IMR-90 (cell line): ENCODE results near the gene PRR33. TPM values are rescaled to one million over a fixed set of nuclear protein-coding genes. Genes with fewer than 3 reads are reported as not detected.

Experiments used
- ATAC-seq: fragments of 200-7000 bp; cut with Tn5 transposase; 2 replicates; pipeline ENCODE4 v1.9.1; 2020; ENCODE audit warnings: low read depth, mild to moderate bottlenecking, moderate library complexity
- BruUV-seq: library from RNA; stranded (reverse); fragments of 400-500 nt; replicated peaks from 2 replicates; lab custom pipeline; 2021; lab: Mats Ljungman, UMichigan
- CTCF ChIA-PET: fragments of 300-600 bp; formaldehyde crosslinking; extraction: SDS; loops from one replicate; lab custom pipeline; 2021; ENCODE audit warnings: antibody characterized with exemption; lab: Yijun Ruan, JAX
- POLR2A ChIA-PET: fragments of 300-600 bp; sonication (Branson Sonifier 250); formaldehyde crosslinking; loops from one replicate; lab custom pipeline; 2022; ENCODE audit warnings: antibody characterized with exemption; ENCODE audit not compliant: unreplicated experiment; lab: Charles Lee
- DNase-seq: peaks from one replicate; pipeline ENCODE4 v3.0.0; 2013
- H2AFZ ChIP-seq: replicated peaks from 2 replicates; pipeline ENCODE3; 2013; ENCODE audit warnings: low read length, mild to moderate bottlenecking; ENCODE audit not compliant: poor library complexity
- H2AK5ac ChIP-seq: 2 replicates; pipeline ENCODE4 v1.6.1; 2013; ENCODE audit warnings: low read depth, low read length, inconsistent platforms
- H2AK9ac ChIP-seq: replicated peaks from 2 replicates; pipeline ENCODE3; 2013; ENCODE audit warnings: mild to moderate bottlenecking, low read depth, low read length, moderate library complexity; ENCODE audit not compliant: poor library complexity
- H2BK120ac ChIP-seq: 2 replicates; pipeline ENCODE4 v1.6.1; 2013; ENCODE audit warnings: low read depth, low read length, inconsistent platforms
- H2BK15ac ChIP-seq: 3 replicates; pipeline ENCODE4 v1.6.1; 2013; ENCODE audit warnings: low read depth, low read length, inconsistent platforms
- H2BK20ac ChIP-seq: 2 replicates; pipeline ENCODE4 v1.6.1; 2013; ENCODE audit warnings: low read depth, mild to moderate bottlenecking, inconsistent platforms, low read length, moderate library complexity
- H2BK5ac ChIP-seq: 2 replicates; pipeline ENCODE4 v1.6.1; 2013; ENCODE audit warnings: mild to moderate bottlenecking, low read depth, low read length, inconsistent platforms; ENCODE audit not compliant: poor library complexity, severe bottlenecking
- H3K14ac ChIP-seq: replicated peaks from 2 replicates; pipeline ENCODE4 v1.6.1; 2013; ENCODE audit warnings: low read depth, low read length, inconsistent platforms
- H3K18ac ChIP-seq: 2 replicates; pipeline ENCODE4 v1.6.1; 2013; ENCODE audit warnings: low read depth, low read length, control low read depth
- H3K23ac ChIP-seq: 2 replicates; pipeline ENCODE4 v1.6.1; 2013; ENCODE audit warnings: low read depth, low read length, inconsistent platforms
- H3K27ac ChIP-seq: 2 replicates; pipeline ENCODE4 v1.5.1; 2013; ENCODE audit warnings: mild to moderate bottlenecking, control low read depth, low read length; ENCODE audit not compliant: insufficient read depth
- H3K27me3 ChIP-seq: 2 replicates; pipeline ENCODE4 v1.6.1; 2013; ENCODE audit warnings: low read length; ENCODE audit not compliant: control insufficient read depth, insufficient read depth
- H3K36me3 ChIP-seq: 2 replicates; pipeline ENCODE4 v1.6.1; 2013; ENCODE audit warnings: low read length, mixed read lengths; ENCODE audit not compliant: control insufficient read depth, insufficient read depth
- H3K4ac ChIP-seq: 2 replicates; pipeline ENCODE4 v1.6.1; 2013; ENCODE audit warnings: low read depth, low read length, inconsistent platforms
- H3K4me1 ChIP-seq: 2 replicates; pipeline ENCODE4 v1.6.1; 2013; ENCODE audit warnings: low read length, mixed read lengths; ENCODE audit not compliant: control insufficient read depth, insufficient read depth
- H3K4me2 ChIP-seq: 2 replicates; pipeline ENCODE4 v1.6.1; 2013; ENCODE audit warnings: low read depth, mild to moderate bottlenecking, control low read depth, low read length, moderate library complexity
- H3K4me3 ChIP-seq: 2 replicates; pipeline ENCODE4 v1.5.1; 2013; ENCODE audit warnings: low read depth, mild to moderate bottlenecking, control low read depth, low read length, moderate library complexity; ENCODE audit not compliant: insufficient read depth
- H3K56ac ChIP-seq: 2 replicates; pipeline ENCODE4 v1.6.1; 2013; ENCODE audit warnings: low read length, inconsistent platforms; ENCODE audit not compliant: insufficient read depth; ENCODE audit errors: extremely low read depth
- H3K79me1 ChIP-seq, 2 experiments: 2 replicates each; pipeline ENCODE4 v1.6.1; 2013; ENCODE audit warnings: low read length in 2 of 2, inconsistent platforms in 1 of 2, low read depth in 1 of 2
- H3K9ac ChIP-seq: 2 replicates; pipeline ENCODE4 v1.6.1; 2013; ENCODE audit warnings: low read depth, low read length, control low read depth
- H3K9me1 ChIP-seq: 2 replicates; pipeline ENCODE4 v1.6.1; 2013; ENCODE audit warnings: low read length, inconsistent platforms; ENCODE audit not compliant: insufficient read depth
- H3K9me3 ChIP-seq: 2 replicates; pipeline ENCODE4 v1.6.1; 2013; ENCODE audit warnings: low read length; ENCODE audit not compliant: control insufficient read depth, insufficient read depth
- H4K20me1 ChIP-seq: 2 replicates; pipeline ENCODE4 v1.6.1; 2013; ENCODE audit warnings: low read length, inconsistent platforms; ENCODE audit not compliant: insufficient read depth
- H4K5ac ChIP-seq: 2 replicates; pipeline ENCODE4 v1.6.1; 2013; ENCODE audit warnings: mild to moderate bottlenecking, low read depth, low read length, control low read depth
- H4K8ac ChIP-seq, 2 experiments: 2 replicates each; pipeline ENCODE4 v1.6.1; 2013; ENCODE audit warnings: low read depth in 2 of 2, low read length in 2 of 2, control low read depth in 1 of 2, inconsistent platforms in 1 of 2
- H4K91ac ChIP-seq: 2 replicates; pipeline ENCODE4 v1.6.1; 2013; ENCODE audit warnings: low read depth, low read length, inconsistent platforms; ENCODE audit not compliant: insufficient read depth
- BHLHE40 ChIP-seq: fragments of 150-350 bp; IDR thresholded peaks from 2 replicates; pipeline ENCODE4 v1.6.1; 2016; ENCODE audit warnings: mild to moderate bottlenecking, low read depth, low read length
- RAD21 ChIP-seq: IDR thresholded peaks from 2 replicates; pipeline ENCODE4 v1.6.1; 2012; ENCODE audit warnings: low read length, improper control_type of control experiment
- USF2 ChIP-seq: fragments of 150-350 bp; IDR thresholded peaks from 2 replicates; pipeline ENCODE4 v1.6.1; 2017; ENCODE audit warnings: mild to moderate bottlenecking, antibody characterized with exemption, low read length, low read depth
- WGBS, 2 experiments: methylation state at CpG; one replicate each; pipeline versions ENCODE4 v1.1.5 to v1.1.7; 2013; ENCODE audit warnings: missing lambda C conversion rate in 2 of 2; ENCODE audit not compliant: insufficient read length in 1 of 2; ENCODE audit errors: extremely low coverage in 2 of 2; 5-methylcytosine and 5-hydroxymethylcytosine counted together
- dilution Hi-C: fragments of 300-500 bp; cut with HindIII; formaldehyde crosslinking; loops from one replicate; pipeline ENCODE4 v1.14.3; 2018; ENCODE audit warnings: low sequenced_read_pairs; ENCODE audit not compliant: unreplicated experiment
- in situ Hi-C: fragments of 300-500 bp; cut with MboI; formaldehyde crosslinking; loops from 3 replicates; pipeline ENCODE4 v1.14.3; 2019; ENCODE audit warnings: low sequenced_read_pairs, inconsistent platforms, mixed read lengths
- intact Hi-C: fragments of 100-400 bp; cut with micrococcal nuclease; formaldehyde crosslinking; loops from 2 replicates; pipeline ENCODE4 v1.10.0; 2022
- polyA plus RNA-seq, 3 experiments: library from polyadenylated mRNA; depleted of rRNA; stranded (reverse); fragments of >200 nt; gene quantifications; 2 replicates each; pipeline ENCODE4 v1.2.3, GENCODE V29; 2012; ENCODE audit warnings: low replicate concordance in 1 of 3
- total RNA-seq: library from RNA; depleted of rRNA; stranded (reverse); fragments of >200 nt; gene quantifications from 2 replicates; pipeline ENCODE4 v1.2.3, GENCODE V29; 2012

Gene PRR33
- total and polyA plus RNA-seq, 2 of the 4 experiments (the other 2 are of a cell fraction): not detected

GRCh38 chr11:1884303-1884700 lies 7.4 kb downstream of the PRR33 start:
- H3K4me3 ChIP-seq: no peak overlapping the region
- H3K23ac ChIP-seq: no peak overlapping the region
- intact Hi-C loops (no loop called here), dilution Hi-C loops (no loop called here), in situ Hi-C loops (loop anchor here (5.0 kb wide), 1 partner anchor 268 kb away; no protein-coding TSS in a partner anchor)
- no peak overlapping the region for H3K9ac ChIP-seq
- 79% methylated on average over 4 of the region's 5 CpGs; no CpG with 5 or more reads in 1 of the 2 experiments for WGBS, 2 experiments
- H3K9me3 ChIP-seq: no peaks in the 10 kb centered on the region
- H2BK5ac ChIP-seq: no peak overlapping the region
- H3K9me1 ChIP-seq: no peaks in the 10 kb centered on the region
- no peak overlapping the region for H2AK5ac ChIP-seq
- no peak overlapping the region for H3K18ac ChIP-seq
- no TSS peak for BruUV-seq
- no peak overlapping the region for H3K27ac ChIP-seq
- no peak overlapping the region for H4K91ac ChIP-seq
- H3K14ac ChIP-seq: no peak overlapping the region
- H2AK9ac ChIP-seq: no peak overlapping the region
- no peak overlapping the region for H4K8ac ChIP-seq
- ChIA-PET POLR2A (no interaction called here), CTCF (no interaction called here)
- H3K4me2 ChIP-seq: no peak overlapping the region
- no peak overlapping the region for H2BK120ac ChIP-seq
- H3K4ac ChIP-seq: no peak overlapping the region
- no peak overlapping the region for H2BK15ac ChIP-seq
- no peaks in the 10 kb centered on the region for H3K4me1 ChIP-seq
- H4K20me1 ChIP-seq: no peaks in the 10 kb centered on the region
- no peaks in the 10 kb centered on the region for H3K79me1 ChIP-seq
- no peaks in the 10 kb centered on the region for H3K36me3 ChIP-seq
- no peak overlapping the region for H2BK20ac ChIP-seq
- H3K56ac ChIP-seq: no peak overlapping the region
- DNase-seq: no peak
- H4K5ac ChIP-seq: no peak overlapping the region
- TF ChIP-seq RAD21 (no peak), USF2 (no peak), BHLHE40 (no peak)
- no peak overlapping the region for H2AFZ ChIP-seq
- peaks cover 28% of the 10 kb centered on the region for H3K27me3 ChIP-seq
- no peak for ATAC-seq
